Measurements from ENCODE around the gene ANKRD34A. TPM values are rescaled to one million over a fixed set of nuclear protein-coding genes. Genes with fewer than 3 reads are reported as not detected.
A peak's percentile ranks its signal among the peaks of the same experiment; 100 is the strongest.
"Not testable (repeated sequence)": the region's sequence is repeated elsewhere in the genome, so short reads cannot be mapped to it uniquely, and the experiment has no call there.

Gene ANKRD34A
- total RNA-seq, 1 donor from 2014 or later: 1.2 TPM

GRCh38 chr1:145935708-145936107, 28.7 kb downstream of the ANKRD34A start:
- TF ChIP-seq, protein P1, sequence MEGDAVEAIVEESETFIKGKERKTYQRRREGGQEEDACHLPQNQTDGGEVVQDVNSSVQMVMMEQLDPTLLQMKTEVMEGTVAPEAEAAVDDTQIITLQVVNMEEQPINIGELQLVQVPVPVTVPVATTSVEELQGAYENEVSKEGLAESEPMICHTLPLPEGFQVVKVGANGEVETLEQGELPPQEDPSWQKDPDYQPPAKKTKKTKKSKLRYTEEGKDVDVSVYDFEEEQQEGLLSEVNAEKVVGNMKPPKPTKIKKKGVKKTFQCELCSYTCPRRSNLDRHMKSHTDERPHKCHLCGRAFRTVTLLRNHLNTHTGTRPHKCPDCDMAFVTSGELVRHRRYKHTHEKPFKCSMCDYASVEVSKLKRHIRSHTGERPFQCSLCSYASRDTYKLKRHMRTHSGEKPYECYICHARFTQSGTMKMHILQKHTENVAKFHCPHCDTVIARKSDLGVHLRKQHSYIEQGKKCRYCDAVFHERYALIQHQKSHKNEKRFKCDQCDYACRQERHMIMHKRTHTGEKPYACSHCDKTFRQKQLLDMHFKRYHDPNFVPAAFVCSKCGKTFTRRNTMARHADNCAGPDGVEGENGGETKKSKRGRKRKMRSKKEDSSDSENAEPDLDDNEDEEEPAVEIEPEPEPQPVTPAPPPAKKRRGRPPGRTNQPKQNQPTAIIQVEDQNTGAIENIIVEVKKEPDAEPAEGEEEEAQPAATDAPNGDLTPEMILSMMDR (IDR thresholded peaks at IDR 0.05): no peak
- H3K27ac Mint-ChIP-seq (ENCODE audit: unreplicated experiment): no peak overlapping the region
- H3K36me3 Mint-ChIP-seq (ENCODE audit: low read depth): peaks cover 15% of the 10 kb centered on the region
- H3K9me3 Mint-ChIP-seq (ENCODE audit: low read depth): no peaks in the 10 kb centered on the region
- no peaks in the 10 kb centered on the region for H3K4me1 Mint-ChIP-seq (ENCODE audit: low read depth)
- no peak overlapping the region for H3K4me3 Mint-ChIP-seq (ENCODE audit: unreplicated experiment)
- H3K27me3 Mint-ChIP-seq (ENCODE audit: low read depth): no peaks in the 10 kb centered on the region
- DNase-seq (ENCODE audit: low spot score): no peak

DNA sequence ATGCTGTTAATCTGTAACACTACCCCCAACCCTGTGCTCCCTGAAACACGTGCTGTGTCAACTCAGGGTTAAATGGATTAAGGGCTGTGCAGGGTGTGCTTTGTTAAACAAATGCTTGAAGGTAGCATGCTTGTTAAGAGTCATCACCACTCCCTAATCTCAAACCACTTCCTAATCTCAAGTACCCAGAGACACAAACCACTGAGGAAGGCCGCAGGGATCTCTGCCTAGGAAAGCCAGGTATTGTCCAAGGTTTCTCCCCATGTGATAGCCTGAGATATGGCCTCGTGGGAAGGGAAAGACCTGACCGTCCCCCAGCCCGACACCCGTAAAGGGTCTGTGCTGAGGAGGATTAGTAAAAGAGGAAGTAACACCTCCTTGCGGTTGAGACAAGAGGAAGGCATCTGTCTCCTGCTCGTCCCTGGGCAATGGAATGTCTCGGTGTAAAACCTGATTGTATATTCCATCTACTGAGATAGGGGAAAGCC, 31.8 kb downstream of the ANKRD34A start:
- DNase-seq (ENCODE audit: low spot score); H3K4me3 Mint-ChIP-seq (ENCODE audit: unreplicated experiment); H3K27ac Mint-ChIP-seq (ENCODE audit: unreplicated experiment); H3K27me3 Mint-ChIP-seq (ENCODE audit: low read depth); H3K9me3 Mint-ChIP-seq (ENCODE audit: low read depth): not testable (repeated sequence)
- peaks cover 10% of the 10 kb centered on the region for H3K4me1 Mint-ChIP-seq (ENCODE audit: low read depth)
- H3K36me3 Mint-ChIP-seq (ENCODE audit: low read depth): peaks cover 15% of the 10 kb centered on the region

- peaks cover 8% of the 10 kb centered on the region for H3K36me3 Mint-ChIP-seq (ENCODE audit: low read depth)
- peak overlapping the region; percentile 72 for H3K27ac Mint-ChIP-seq (ENCODE audit: unreplicated experiment)
- TF ChIP-seq, protein P1 (IDR thresholded peaks at IDR 0.05): no peak
- H3K4me3 Mint-ChIP-seq (ENCODE audit: unreplicated experiment): peak overlapping the region; percentile 38
- DNase-seq (ENCODE audit: low spot score): no peak
- H3K9me3 Mint-ChIP-seq (ENCODE audit: low read depth): no peaks in the 10 kb centered on the region
- H3K27me3 Mint-ChIP-seq (ENCODE audit: low read depth): no peaks in the 10 kb centered on the region
- H3K4me1 Mint-ChIP-seq (ENCODE audit: low read depth): peaks cover 10% of the 10 kb centered on the region
Measured at GRCh38 chr1:145927916-145928643, 36.3 kb downstream of the ANKRD34A start.

DNA sequence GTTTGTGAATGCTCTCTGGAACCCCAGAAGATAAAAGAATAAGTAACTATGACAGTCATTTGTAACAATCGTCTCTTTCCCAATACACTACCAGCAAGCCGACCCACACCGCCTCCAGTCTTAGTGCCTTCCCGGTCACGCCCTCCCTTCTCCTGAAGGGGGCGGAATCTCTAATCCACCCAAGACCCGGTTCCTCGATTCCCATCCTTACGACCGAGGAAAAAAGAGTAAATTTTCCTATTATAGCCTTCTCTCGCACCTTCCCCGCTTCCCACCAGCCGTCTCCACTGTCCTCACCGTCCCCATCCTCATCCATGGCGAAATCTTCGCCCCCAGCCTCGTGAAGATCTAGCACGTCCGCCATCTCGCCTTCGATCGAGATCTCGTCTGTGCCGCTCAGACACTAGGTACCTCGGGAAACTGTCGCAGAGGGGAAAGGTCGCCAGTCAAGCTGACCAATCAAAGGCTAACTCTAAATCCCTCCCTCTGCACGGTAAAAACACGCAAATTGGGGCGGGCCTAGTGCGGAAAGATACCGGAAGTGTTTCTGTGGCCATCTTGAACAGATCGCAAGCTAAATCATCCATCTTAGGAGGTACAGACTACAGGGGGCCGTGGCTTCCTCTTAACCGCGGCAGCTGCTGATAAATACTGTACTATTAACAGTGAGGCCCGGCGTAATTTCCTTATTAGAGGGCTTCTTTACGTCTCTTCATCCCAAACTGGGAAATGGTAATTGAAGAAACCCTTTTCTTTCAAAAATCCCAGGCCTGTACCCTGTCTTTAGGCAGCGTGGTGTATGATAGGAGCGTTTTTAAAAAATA, 37.1 kb downstream of the ANKRD34A start, which contains the start of gene RBM8A:
Gene RBM8A (minus strand): TSS at position 422 of the 824 bp plus-strand sequence. CDS start 58 bp downstream, at position 364.
- H3K4me3 Mint-ChIP-seq (ENCODE audit: unreplicated experiment): peak within 1 kb of the TSS; percentile 38
- TF ChIP-seq, protein P1 (IDR thresholded peaks at IDR 0.05): peak; percentile 84
- no peaks in the 10 kb centered on the region for H3K9me3 Mint-ChIP-seq (ENCODE audit: low read depth)
- H3K4me1 Mint-ChIP-seq (ENCODE audit: low read depth): peaks cover 10% of the 10 kb centered on the region
- H3K27ac Mint-ChIP-seq (ENCODE audit: unreplicated experiment): peak within 1 kb of the TSS; percentile 72
- no peaks in the 10 kb centered on the region for H3K27me3 Mint-ChIP-seq (ENCODE audit: low read depth)
- peaks cover 8% of the 10 kb centered on the region for H3K36me3 Mint-ChIP-seq (ENCODE audit: low read depth)
- DNase-seq (ENCODE audit: low spot score): no peak

DNA sequence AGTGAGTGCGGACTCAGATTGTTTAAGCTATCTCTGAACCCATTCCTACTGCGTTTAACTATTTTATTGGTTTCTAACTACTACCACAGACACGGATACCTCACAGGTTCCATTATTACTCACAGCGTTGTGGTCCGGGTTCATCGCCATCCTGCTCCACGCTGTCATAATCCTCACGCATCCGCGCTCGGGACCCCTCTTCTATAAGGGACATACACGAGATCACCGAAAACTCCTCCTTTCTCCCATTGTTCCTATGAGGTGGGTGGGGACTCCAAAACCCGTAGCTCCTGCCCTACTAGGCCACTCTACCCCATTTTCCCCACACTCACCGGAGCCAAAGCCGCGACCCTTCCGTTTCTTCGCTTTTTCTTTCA, 37.7 kb downstream of the ANKRD34A start:
- no peak overlapping the region for H3K4me3 Mint-ChIP-seq (ENCODE audit: unreplicated experiment)
- no peaks in the 10 kb centered on the region for H3K9me3 Mint-ChIP-seq (ENCODE audit: low read depth)
- peaks cover 10% of the 10 kb centered on the region for H3K4me1 Mint-ChIP-seq (ENCODE audit: low read depth)
- no peak for DNase-seq (ENCODE audit: low spot score)
- peaks cover 7% of the 10 kb centered on the region for H3K36me3 Mint-ChIP-seq (ENCODE audit: low read depth)
- H3K27ac Mint-ChIP-seq (ENCODE audit: unreplicated experiment): no peak overlapping the region
- H3K27me3 Mint-ChIP-seq (ENCODE audit: low read depth): no peaks in the 10 kb centered on the region
- TF ChIP-seq, protein P1 (IDR thresholded peaks at IDR 0.05): no peak
